ENCODE data around the gene OBSCN. TPM values are rescaled to one million over a fixed set of nuclear protein-coding genes. Genes with fewer than 3 reads are reported as not detected.
"Not testable (repeated sequence)": the region's sequence is repeated elsewhere in the genome, so short reads cannot be mapped to it uniquely, and the experiment has no call there.

Gene OBSCN
- total RNA-seq, 1 experiment from 2014 or later = 1.1 TPM

GRCh38 chr1:228172591-228173527 is 35.0 kb upstream of the OBSCN start:
- DNase-seq (ENCODE audit: low spot score) = no peak

- DNase-seq (ENCODE audit: low spot score) = not testable (repeated sequence)
These were observed 34.0 kb upstream of the OBSCN start for GRCh38 chr1:228173528-228174481.

- no peak for DNase-seq (ENCODE audit: low spot score)
These were observed 33.1 kb upstream of the OBSCN start for GRCh38 chr1:228174482-228175315.

GRCh38 chr1:228175316-228176023 is 32.4 kb upstream of the OBSCN start:
- DNase-seq (ENCODE audit: low spot score) = no peak

- DNase-seq (ENCODE audit: low spot score) = no peak
These were observed 31.8 kb upstream of the OBSCN start for GRCh38 chr1:228176024-228176395.

- DNase-seq (ENCODE audit: low spot score) = no peak
These were observed 31.2 kb upstream of the OBSCN start for GRCh38 chr1:228176461-228177182.

- DNase-seq (ENCODE audit: low spot score) = no peak
These were observed 30.7 kb upstream of the OBSCN start for GRCh38 chr1:228177183-228177475.

- DNase-seq (ENCODE audit: low spot score) = no peak
These were observed 29.8 kb upstream of the OBSCN start for GRCh38 chr1:228177721-228178710.

GRCh38 chr1:228178737-228179684 is 28.8 kb upstream of the OBSCN start:
- no peak for DNase-seq (ENCODE audit: low spot score)

- DNase-seq (ENCODE audit: low spot score) = no peak
These were observed 27.4 kb upstream of the OBSCN start for GRCh38 chr1:228180271-228180958.

GRCh38 chr1:228180959-228181644 is 26.7 kb upstream of the OBSCN start:
- DNase-seq (ENCODE audit: low spot score) = no peak

GRCh38 chr1:228181645-228182034 is 26.2 kb upstream of the OBSCN start:
- DNase-seq (ENCODE audit: low spot score) = no peak

- no peak for DNase-seq (ENCODE audit: low spot score)
These were observed 25.4 kb upstream of the OBSCN start for GRCh38 chr1:228182296-228183030.

- DNase-seq (ENCODE audit: low spot score) = no peak
These were observed 23.7 kb upstream of the OBSCN start for GRCh38 chr1:228184152-228184551.

- no peak for DNase-seq (ENCODE audit: low spot score)
These were observed 22.2 kb upstream of the OBSCN start for GRCh38 chr1:228185641-228185965.

GRCh38 chr1:228188249-228188648 is 19.6 kb upstream of the OBSCN start:
- DNase-seq (ENCODE audit: low spot score) = not testable (repeated sequence)

Data from H4 (cell line).